K562 (cell line): Measurements from ENCODE around the gene MMP24OS. TPM values are rescaled to one million over a fixed set of nuclear protein-coding genes. Genes with fewer than 3 reads are reported as not detected.

Experiments
- ATAC-seq: fragments of 200-7000 bp; cut with Tn5 transposase; 3 replicates; pipeline ENCODE4 v1.9.1; 2020; ENCODE audit warnings: moderate library complexity
- BruUV-seq: library from RNA; stranded (reverse); fragments of 400-500 nt; replicated peaks from 2 replicates; lab custom pipeline; 2021; lab: Mats Ljungman, UMichigan
- CTCF ChIA-PET: fragments of 300-600 bp; formaldehyde crosslinking; extraction: SDS; loops from one replicate; lab custom pipeline; 2021; ENCODE audit warnings: low intra/inter-chr PET ratio; lab: Yijun Ruan, JAX
- POLR2A ChIA-PET: fragments of 300-600, 350-650 bp; sonication (Branson Sonifier 250); formaldehyde crosslinking; extraction: SDS; loops from one replicate; lab custom pipeline; 2021; ENCODE audit warnings: antibody characterized with exemption, inconsistent platforms; lab: Yijun Ruan, JAX
- DNase-seq, 4 experiments: peaks; one replicate each; pipeline versions ENCODE4 v3.0.0 to v3.0.0-alpha.2; 2011 to 2018; ENCODE audit warnings: low spot score in 3 of 4, mixed read lengths in 3 of 4; ENCODE audit errors: extremely low read depth in 1 of 4
- FAIRE-seq: peaks from 2 replicates; lab custom pipeline; 2011; peaks lifted over from hg19 to GRCh38; lab: Jason Lieb, UNC
- H2AFZ ChIP-seq: 2 replicates; pipeline ENCODE4 v1.6.0; 2011; ENCODE audit warnings: low read depth, low read length, control low read depth, inconsistent platforms
- H3K27ac ChIP-seq: fragments of 200-600 bp; 3 replicates; pipeline ENCODE4 v1.8.0; 2011; ENCODE audit warnings: low read depth, mild to moderate bottlenecking, control low read depth, inconsistent platforms, low read length, moderate library complexity, mixed read lengths; ENCODE audit errors: extremely low read depth
- H3K27me3 ChIP-seq, 2 experiments: fragments of 300-600 bp in 1 of 2; 2 replicates in 1 of 2; 3 replicates in 1 of 2; pipeline versions ENCODE4 v1.6.0 to v1.8.0; 2011; ENCODE audit warnings: inconsistent platforms in 2 of 2, low read length in 2 of 2, mild to moderate bottlenecking in 1 of 2, mixed read lengths in 1 of 2, moderate library complexity in 1 of 2; ENCODE audit not compliant: control insufficient read depth in 2 of 2, insufficient read depth in 2 of 2
- H3K36me3 ChIP-seq: fragments of 300-600 bp; 3 replicates; pipeline ENCODE4 v1.8.0; 2011; ENCODE audit warnings: mild to moderate bottlenecking, low read length, inconsistent platforms; ENCODE audit not compliant: control insufficient read depth, insufficient read depth
- H3K4me1 ChIP-seq, 2 experiments: fragments of 200-600 bp in 1 of 2; replicated peaks in 1 of 2; 2 replicates in 1 of 2; 3 replicates in 1 of 2; pipeline versions ENCODE4 v1.5.1 to v1.8.0; 2011; ENCODE audit warnings: inconsistent platforms in 2 of 2, low read length in 2 of 2, mild to moderate bottlenecking in 1 of 2, mixed read lengths in 1 of 2, moderate library complexity in 1 of 2; ENCODE audit not compliant: control insufficient read depth in 2 of 2, insufficient read depth in 2 of 2
- H3K4me2 ChIP-seq: 2 replicates; pipeline ENCODE4 v1.6.1; 2011; ENCODE audit warnings: low read length, control low read depth, inconsistent platforms, mixed read lengths; ENCODE audit not compliant: insufficient read depth
- H3K4me3 ChIP-seq: fragments of 200-600 bp; sonication (generic), shearing (Covaris generic); 2 replicates; pipeline ENCODE4 v1.5.1; 2016; ENCODE audit warnings: control low read depth, inconsistent platforms
- H3K79me2 ChIP-seq: fragments of 200-600 bp; 3 replicates; pipeline ENCODE4 v1.8.0; 2011; ENCODE audit warnings: low read length, inconsistent platforms; ENCODE audit not compliant: control insufficient read depth, insufficient read depth
- H3K9ac ChIP-seq, 2 experiments: 2 replicates each; pipeline versions ENCODE4 v1.6.0 to v1.6.1; 2011; ENCODE audit warnings: low read depth in 2 of 2, low read length in 2 of 2, control low read depth in 1 of 2, inconsistent platforms in 1 of 2, mild to moderate bottlenecking in 1 of 2, mixed read lengths in 1 of 2; ENCODE audit not compliant: insufficient read depth in 1 of 2
- H3K9me1 ChIP-seq: one replicate; pipeline ENCODE4 v1.6.0; 2011; ENCODE audit warnings: inconsistent platforms, mild to moderate bottlenecking, low read length, moderate library complexity; ENCODE audit not compliant: control insufficient read depth, insufficient read depth
- H3K9me3 ChIP-seq: replicated peaks from 2 replicates; pipeline ENCODE4 v1.5.1; 2011; ENCODE audit warnings: low read depth, low read length, inconsistent platforms; ENCODE audit not compliant: control insufficient read depth, insufficient read depth
- H4K20me1 ChIP-seq: replicated peaks from 2 replicates; pipeline ENCODE4 v1.6.1; 2011; ENCODE audit warnings: low read length, inconsistent platforms, mixed read lengths; ENCODE audit not compliant: control insufficient read depth, insufficient read depth
- DMBX1 ChIP-seq: fragments of 250-450 bp; sonication (Bioruptor Pico); IDR thresholded peaks from 2 replicates; pipeline ENCODE4 v1.8.0; 2022; ENCODE audit warnings: inconsistent platforms, mild to moderate bottlenecking, moderate library complexity, borderline replicate concordance
- FOSL1 ChIP-seq: fragments of 200-800 bp; sonication (Bioruptor generic); conservative IDR thresholded peaks from 2 replicates; pipeline ENCODE4 v1.6.1; 2016; ENCODE audit warnings: missing genetic modification characterization, missing compliant biosample characterization
- FOXK1 ChIP-seq: sonication (generic); formaldehyde crosslinking; IDR thresholded peaks from 2 replicates; pipeline ENCODE4 v1.8.0; 2022; ENCODE audit warnings: missing genetic modification reagents, mild to moderate bottlenecking, borderline replicate concordance
- FOXK2 ChIP-seq, 2 experiments: fragments of 450-650 bp; IDR thresholded peaks in 1 of 2; conservative IDR thresholded peaks in 1 of 2; 2 replicates each; pipeline ENCODE4 v1.6.1; 2016; ENCODE audit warnings: low read depth in 2 of 2, mild to moderate bottlenecking in 1 of 2
- THRA ChIP-seq: fragments of 450-650 bp; IDR thresholded peaks from 2 replicates; pipeline ENCODE4 v1.6.1; 2017; ENCODE audit warnings: mild to moderate bottlenecking, moderate library complexity
- TSHZ1 ChIP-seq: fragments of 250-450 bp; sonication (Bioruptor Pico); IDR thresholded peaks from 2 replicates; pipeline ENCODE4 v1.4.0; 2020; ENCODE audit warnings: mild to moderate bottlenecking, moderate library complexity
- WGBS: fragments of 100-300 bp; shearing (Covaris generic); methylation state at CpG from one replicate; pipeline ENCODE4 v1.1.6; 2016; ENCODE audit warnings: low coverage, mixed read lengths; ENCODE audit not compliant: insufficient coverage; ENCODE audit errors: missing lambda C conversion rate; 5-methylcytosine and 5-hydroxymethylcytosine counted together
- in situ Hi-C: fragments of 300-500 bp; cut with MboI; formaldehyde crosslinking; loops from 4 replicates; pipeline ENCODE4 v1.15.0; 2018; ENCODE audit warnings: inconsistent platforms, mixed read lengths
- intact Hi-C: fragments of 100-400 bp; cut with micrococcal nuclease; formaldehyde crosslinking; loops from 2 replicates; pipeline ENCODE4 v1.14.2; 2022
- polyA plus RNA-seq, 8 experiments: library from polyadenylated mRNA; depleted of rRNA in 4 of 8; stranded (reverse) in 5 of 8; unstranded in 3 of 8; fragments of >200 nt; fragmentation: Nextera tagmentation in 2 of 8; fragmentation: Illumina TruSeq in 1 of 8; extraction: Ambion mirVana in 2 of 8; extraction: Trizol in 1 of 8; gene quantifications; 2 replicates each; pipeline versions ENCODE4 v1.2.1 to v1.2.3, GENCODE V29; 2011 to 2014; ENCODE audit warnings: inconsistent platforms in 1 of 8, missing spikeins in 1 of 8
- total RNA-seq, 7 experiments: library from RNA; depleted of rRNA in 6 of 7; stranded (reverse); fragments of >200 nt in 6 of 7; fragmentation: Illumina TruSeq in 2 of 7; extraction: Trizol in 2 of 7; gene quantifications; 2 replicates each; pipeline versions ENCODE4 v1.2.1 to v1.2.3, GENCODE V29; 2011 to 2021; ENCODE audit warnings: low replicate concordance in 1 of 7

MMP24OS gene
- total and polyA plus RNA-seq, 9 of the 15 experiments (the other 6 are each of a cell fraction or from before 2014, with no cell fraction given), result 0.92 to 41.5 (median 11.4) TPM

- CTCF ChIA-PET, result no interaction called here
- no peak for TF ChIP-seq TSHZ1
- TF ChIP-seq FOSL1 (tag), result no peak
- no peak for TF ChIP-seq DMBX1 (CRISPR knock-in tag)
- TF ChIP-seq THRA, result no peak
- TF ChIP-seq FOXK1 (CRISPR knock-in tag), result no peak
- no peak for TF ChIP-seq FOXK2 (conservative IDR thresholded peaks at IDR 0.05 in 1 of 2, IDR thresholded peaks at IDR 0.05 in 1 of 2; ENCODE audit: low read depth in 2 of 2)
- TF ChIP-seq, all 486 proteins: peak for 0
Measured at GRCh38 chr20:35240811-35241293, 37.1 kb downstream of the MMP24OS start.

More at GRCh38 chr20:35240811-35241293, 37.1 kb downstream of the MMP24OS start:
- Histone ChIP-seq H3K27ac (no peak overlapping the region), H3K9me1 (no peaks in the 10 kb centered on the region), H3K4me3 (no peak overlapping the region), H3K4me1 (no peaks in the 10 kb centered on the region; a peak in 1 of 5 replicates), H3K9ac (no peak overlapping the region), H3K4me2 (no peak overlapping the region), H3K36me3 (no peaks in the 10 kb centered on the region), H3K79me2 (no peaks in the 10 kb centered on the region), H2AFZ (no peak overlapping the region), H3K27me3 (peaks cover 17 to 62% of the 10 kb centered on the region in 2 experiments), H3K9me3 (no peaks in the 10 kb centered on the region), H4K20me1 (peaks cover 5% of the 10 kb centered on the region; the same call in 1 of the 2 replicates)
- no peak for DNase-seq
- BruUV-seq, result no TSS peak
- FAIRE-seq, result no peak
- WGBS, result 0% methylated on average over 2 of the region's 2 CpGs
- POLR2A ChIA-PET, result interaction anchor here (1.5 kb wide), 1 partner anchor 9 kb away, joined by 4 read pairs; no protein-coding TSS in a partner anchor
- in situ Hi-C loops, result loop anchor here (10.0 kb wide), 1 partner anchor 386 kb away; no protein-coding TSS in a partner anchor
- intact Hi-C loops, result no loop called here
- no peak for ATAC-seq
